Stimulated activated CD4-positive, alpha-beta T cell treated with anti-CD3 and anti-CD28 coated beads, TNF-alpha, amount 100 ng/mL, for 1 hour (primary cell): Measurements from ENCODE around the gene DNAJC11.

ENCODE experiments used
- DNase-seq, 3 donors: peaks; one replicate each; pipeline ENCODE4 v3.0.0-alpha.2; 2020; ENCODE audit warnings: low read depth in 3 of 3, low spot score in 1 of 3

DNAJC11 gene

DNA sequence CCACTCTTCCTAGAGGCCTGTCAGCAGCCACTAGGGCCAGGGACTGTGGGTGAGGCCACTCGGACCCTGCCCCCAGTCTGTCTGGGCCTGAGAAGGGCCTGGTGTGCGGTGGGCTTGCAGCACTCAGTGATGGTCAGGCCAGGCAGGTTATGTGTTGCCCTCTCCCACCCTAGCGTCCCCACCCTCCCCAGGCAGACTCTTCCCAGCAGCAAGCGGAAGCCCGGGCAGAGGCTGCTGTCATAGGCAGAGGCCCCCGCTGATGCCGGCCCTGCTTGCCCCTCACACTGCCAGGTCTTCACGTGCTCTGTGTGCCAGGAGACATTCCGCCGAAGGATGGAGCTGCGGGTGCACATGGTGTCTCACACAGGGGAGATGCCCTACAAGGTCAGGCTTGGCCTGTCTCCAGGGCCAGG, 115.2 kb downstream of the DNAJC11 start:
- DNase-seq: no peak

DNA sequence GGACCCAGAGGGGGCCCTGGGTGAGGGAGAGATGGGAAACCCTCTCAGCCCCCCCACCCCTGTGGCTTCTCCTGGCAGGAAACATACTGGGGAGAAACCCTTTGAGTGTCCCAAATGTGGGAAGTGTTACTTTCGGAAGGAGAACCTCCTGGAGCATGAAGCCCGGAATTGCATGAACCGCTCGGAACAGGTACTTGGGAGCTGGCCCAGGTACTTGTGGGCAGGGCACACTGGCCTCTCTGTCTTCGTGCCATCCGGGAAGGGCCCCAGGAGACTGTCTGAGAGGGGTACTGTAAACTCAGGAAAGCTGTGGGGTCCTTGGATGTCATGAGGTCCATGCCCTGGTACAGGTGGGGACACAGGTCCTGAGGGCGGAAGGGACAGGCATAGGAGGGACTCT, 115.8 kb downstream of the DNAJC11 start:
- no peak for DNase-seq

- no peak for DNase-seq
Observed at GRCh38 chr1:6585081-6585722, 116.4 kb downstream of the DNAJC11 start.
